Measurements from ENCODE around the gene PRKG1. TPM values are rescaled to one million over a fixed set of nuclear protein-coding genes. Genes with fewer than 3 reads are reported as not detected.

PRKG1 gene
- total and polyA plus RNA-seq, 2 experiments from 2014 or later: 18.2 to 21.1 TPM

DNA sequence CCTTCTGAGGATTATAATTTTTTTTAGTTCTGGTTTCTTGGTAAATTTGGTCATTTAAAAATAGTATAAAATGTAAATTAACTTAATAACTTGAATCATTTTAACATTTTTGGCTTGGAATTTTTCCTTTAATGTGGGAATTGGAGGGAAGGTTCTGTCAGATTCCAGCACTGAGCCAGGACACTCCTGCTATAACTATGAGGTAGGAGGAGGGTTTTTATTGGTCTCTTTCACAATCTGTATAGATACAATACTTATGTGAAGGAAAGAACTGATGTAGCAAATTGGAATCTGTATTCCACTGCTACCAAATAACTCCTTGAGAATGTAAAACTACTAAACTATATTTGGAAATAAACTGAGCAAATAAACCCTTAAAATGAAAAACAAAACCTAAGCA lies 3.2 kb downstream of the PRKG1 start:
- H3K79me2 ChIP-seq (replicated peaks; ENCODE audit: insufficient read depth): peaks cover 45% of the 10 kb centered on the region
- Mint-ChIP-seq H3K4me3 (peak overlapping the region; percentile 21; the same call in 1 of the 3 replicates), H3K9me3 (no peaks in the 10 kb centered on the region), H3K27me3 (ENCODE audit: insufficient read depth, low read depth, poor library complexity) (peaks cover 15% of the 10 kb centered on the region), H3K4me1 (peaks cover 59% of the 10 kb centered on the region), H3K27ac (no peak overlapping the region), H3K36me3 (ENCODE audit: low read depth) (no peaks in the 10 kb centered on the region)
- H3K9me2 ChIP-seq (ENCODE audit: insufficient read depth): no peaks in the 10 kb centered on the region
- peaks cover 55% of the 10 kb centered on the region for H3K4me1 ChIP-seq (ENCODE audit: insufficient read depth)
- no peak overlapping the region for H3K4me3 ChIP-seq
- H3K4me2 ChIP-seq: peak overlapping the region; percentile 79; the same call in 1 of the 2 replicates
- no peak for DNase-seq (ENCODE audit: low spot score)
- TF ChIP-seq, protein P1, sequence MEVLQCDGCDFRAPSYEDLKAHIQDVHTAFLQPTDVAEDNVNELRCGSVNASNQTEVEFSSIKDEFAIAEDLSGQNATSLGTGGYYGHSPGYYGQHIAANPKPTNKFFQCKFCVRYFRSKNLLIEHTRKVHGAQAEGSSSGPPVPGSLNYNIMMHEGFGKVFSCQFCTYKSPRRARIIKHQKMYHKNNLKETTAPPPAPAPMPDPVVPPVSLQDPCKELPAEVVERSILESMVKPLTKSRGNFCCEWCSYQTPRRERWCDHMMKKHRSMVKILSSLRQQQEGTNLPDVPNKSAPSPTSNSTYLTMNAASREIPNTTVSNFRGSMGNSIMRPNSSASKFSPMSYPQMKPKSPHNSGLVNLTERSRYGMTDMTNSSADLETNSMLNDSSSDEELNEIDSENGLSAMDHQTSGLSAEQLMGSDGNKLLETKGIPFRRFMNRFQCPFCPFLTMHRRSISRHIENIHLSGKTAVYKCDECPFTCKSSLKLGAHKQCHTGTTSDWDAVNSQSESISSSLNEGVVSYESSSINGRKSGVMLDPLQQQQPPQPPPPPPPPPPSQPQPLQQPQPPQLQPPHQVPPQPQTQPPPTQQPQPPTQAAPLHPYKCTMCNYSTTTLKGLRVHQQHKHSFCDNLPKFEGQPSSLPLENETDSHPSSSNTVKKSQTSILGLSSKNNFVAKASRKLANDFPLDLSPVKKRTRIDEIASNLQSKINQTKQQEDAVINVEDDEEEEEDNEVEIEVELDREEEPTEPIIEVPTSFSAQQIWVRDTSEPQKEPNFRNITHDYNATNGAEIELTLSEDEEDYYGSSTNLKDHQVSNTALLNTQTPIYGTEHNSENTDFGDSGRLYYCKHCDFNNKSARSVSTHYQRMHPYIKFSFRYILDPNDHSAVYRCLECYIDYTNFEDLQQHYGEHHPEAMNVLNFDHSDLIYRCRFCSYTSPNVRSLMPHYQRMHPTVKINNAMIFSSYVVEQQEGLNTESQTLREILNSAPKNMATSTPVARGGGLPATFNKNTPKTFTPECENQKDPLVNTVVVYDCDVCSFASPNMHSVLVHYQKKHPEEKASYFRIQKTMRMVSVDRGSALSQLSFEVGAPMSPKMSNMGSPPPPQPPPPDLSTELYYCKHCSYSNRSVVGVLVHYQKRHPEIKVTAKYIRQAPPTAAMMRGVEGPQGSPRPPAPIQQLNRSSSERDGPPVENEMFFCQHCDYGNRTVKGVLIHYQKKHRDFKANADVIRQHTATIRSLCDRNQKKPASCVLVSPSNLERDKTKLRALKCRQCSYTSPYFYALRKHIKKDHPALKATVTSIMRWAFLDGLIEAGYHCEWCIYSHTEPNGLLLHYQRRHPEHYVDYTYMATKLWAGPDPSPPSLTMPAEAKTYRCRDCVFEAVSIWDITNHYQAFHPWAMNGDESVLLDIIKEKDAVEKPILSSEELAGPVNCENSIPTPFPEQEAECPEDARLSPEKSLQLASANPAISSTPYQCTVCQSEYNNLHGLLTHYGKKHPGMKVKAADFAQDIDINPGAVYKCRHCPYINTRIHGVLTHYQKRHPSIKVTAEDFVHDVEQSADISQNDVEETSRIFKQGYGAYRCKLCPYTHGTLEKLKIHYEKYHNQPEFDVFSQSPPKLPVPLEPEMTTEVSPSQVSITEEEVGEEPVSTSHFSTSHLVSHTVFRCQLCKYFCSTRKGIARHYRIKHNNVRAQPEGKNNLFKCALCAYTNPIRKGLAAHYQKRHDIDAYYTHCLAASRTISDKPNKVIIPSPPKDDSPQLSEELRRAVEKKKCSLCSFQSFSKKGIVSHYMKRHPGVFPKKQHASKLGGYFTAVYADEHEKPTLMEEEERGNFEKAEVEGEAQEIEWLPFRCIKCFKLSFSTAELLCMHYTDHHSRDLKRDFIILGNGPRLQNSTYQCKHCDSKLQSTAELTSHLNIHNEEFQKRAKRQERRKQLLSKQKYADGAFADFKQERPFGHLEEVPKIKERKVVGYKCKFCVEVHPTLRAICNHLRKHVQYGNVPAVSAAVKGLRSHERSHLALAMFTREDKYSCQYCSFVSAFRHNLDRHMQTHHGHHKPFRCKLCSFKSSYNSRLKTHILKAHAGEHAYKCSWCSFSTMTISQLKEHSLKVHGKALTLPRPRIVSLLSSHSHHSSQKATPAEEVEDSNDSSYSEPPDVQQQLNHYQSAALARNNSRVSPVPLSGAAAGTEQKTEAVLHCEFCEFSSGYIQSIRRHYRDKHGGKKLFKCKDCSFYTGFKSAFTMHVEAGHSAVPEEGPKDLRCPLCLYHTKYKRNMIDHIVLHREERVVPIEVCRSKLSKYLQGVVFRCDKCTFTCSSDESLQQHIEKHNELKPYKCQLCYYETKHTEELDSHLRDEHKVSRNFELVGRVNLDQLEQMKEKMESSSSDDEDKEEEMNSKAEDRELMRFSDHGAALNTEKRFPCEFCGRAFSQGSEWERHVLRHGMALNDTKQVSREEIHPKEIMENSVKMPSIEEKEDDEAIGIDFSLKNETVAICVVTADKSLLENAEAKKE (CRISPR knock-in tag; IDR thresholded peaks at IDR 0.05): no peak
- TF ChIP-seq EZH2phosphoT487 (IDR thresholded peaks at IDR 0.05; ENCODE audit: unreplicated experiment) (no peak), STAT1 (IDR thresholded peaks at IDR 0.05; ENCODE audit: unreplicated experiment) (no peak), ZNF114 (CRISPR knock-in tag; IDR thresholded peaks at IDR 0.05) (no peak), EZH2 (IDR thresholded peaks at IDR 0.05; ENCODE audit: low read depth, unreplicated experiment) (no peak), POLR2AphosphoS5 (IDR thresholded peaks at IDR 0.05; ENCODE audit: low read depth) (no peak), NANOG (IDR thresholded peaks at IDR 0.05; ENCODE audit: borderline replicate concordance) (no peak), CREB1 (CRISPR knock-in tag; IDR thresholded peaks at IDR 0.05; ENCODE audit: low read depth) (no peak), ZNF331 (CRISPR knock-in tag; IDR thresholded peaks at IDR 0.05; ENCODE audit: low read depth) (no peak), CTCF (conservative IDR thresholded peaks at IDR 0.05; ENCODE audit: low read depth in 2 of 2) (no peak), JUNB (IDR thresholded peaks at IDR 0.05; ENCODE audit: unreplicated experiment) (no peak)
- TF ChIP-seq, protein P2, sequence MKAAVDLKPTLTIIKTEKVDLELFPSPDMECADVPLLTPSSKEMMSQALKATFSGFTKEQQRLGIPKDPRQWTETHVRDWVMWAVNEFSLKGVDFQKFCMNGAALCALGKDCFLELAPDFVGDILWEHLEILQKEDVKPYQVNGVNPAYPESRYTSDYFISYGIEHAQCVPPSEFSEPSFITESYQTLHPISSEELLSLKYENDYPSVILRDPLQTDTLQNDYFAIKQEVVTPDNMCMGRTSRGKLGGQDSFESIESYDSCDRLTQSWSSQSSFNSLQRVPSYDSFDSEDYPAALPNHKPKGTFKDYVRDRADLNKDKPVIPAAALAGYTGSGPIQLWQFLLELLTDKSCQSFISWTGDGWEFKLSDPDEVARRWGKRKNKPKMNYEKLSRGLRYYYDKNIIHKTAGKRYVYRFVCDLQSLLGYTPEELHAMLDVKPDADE (IDR thresholded peaks at IDR 0.05): no peak
- TF ChIP-seq, protein P3, sequence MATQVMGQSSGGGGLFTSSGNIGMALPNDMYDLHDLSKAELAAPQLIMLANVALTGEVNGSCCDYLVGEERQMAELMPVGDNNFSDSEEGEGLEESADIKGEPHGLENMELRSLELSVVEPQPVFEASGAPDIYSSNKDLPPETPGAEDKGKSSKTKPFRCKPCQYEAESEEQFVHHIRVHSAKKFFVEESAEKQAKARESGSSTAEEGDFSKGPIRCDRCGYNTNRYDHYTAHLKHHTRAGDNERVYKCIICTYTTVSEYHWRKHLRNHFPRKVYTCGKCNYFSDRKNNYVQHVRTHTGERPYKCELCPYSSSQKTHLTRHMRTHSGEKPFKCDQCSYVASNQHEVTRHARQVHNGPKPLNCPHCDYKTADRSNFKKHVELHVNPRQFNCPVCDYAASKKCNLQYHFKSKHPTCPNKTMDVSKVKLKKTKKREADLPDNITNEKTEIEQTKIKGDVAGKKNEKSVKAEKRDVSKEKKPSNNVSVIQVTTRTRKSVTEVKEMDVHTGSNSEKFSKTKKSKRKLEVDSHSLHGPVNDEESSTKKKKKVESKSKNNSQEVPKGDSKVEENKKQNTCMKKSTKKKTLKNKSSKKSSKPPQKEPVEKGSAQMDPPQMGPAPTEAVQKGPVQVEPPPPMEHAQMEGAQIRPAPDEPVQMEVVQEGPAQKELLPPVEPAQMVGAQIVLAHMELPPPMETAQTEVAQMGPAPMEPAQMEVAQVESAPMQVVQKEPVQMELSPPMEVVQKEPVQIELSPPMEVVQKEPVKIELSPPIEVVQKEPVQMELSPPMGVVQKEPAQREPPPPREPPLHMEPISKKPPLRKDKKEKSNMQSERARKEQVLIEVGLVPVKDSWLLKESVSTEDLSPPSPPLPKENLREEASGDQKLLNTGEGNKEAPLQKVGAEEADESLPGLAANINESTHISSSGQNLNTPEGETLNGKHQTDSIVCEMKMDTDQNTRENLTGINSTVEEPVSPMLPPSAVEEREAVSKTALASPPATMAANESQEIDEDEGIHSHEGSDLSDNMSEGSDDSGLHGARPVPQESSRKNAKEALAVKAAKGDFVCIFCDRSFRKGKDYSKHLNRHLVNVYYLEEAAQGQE (IDR thresholded peaks at IDR 0.05; ENCODE audit: unreplicated experiment): no peak
- no peaks in the 10 kb centered on the region for H4K20me1 ChIP-seq (replicated peaks; ENCODE audit: insufficient read depth)
- ATAC-seq: no peak
- H3K36me3 ChIP-seq (ENCODE audit: insufficient read depth): no peaks in the 10 kb centered on the region
- no peaks in the 10 kb centered on the region for H3F3A ChIP-seq (replicated peaks; ENCODE audit: low read depth)
- H3K27ac ChIP-seq (ENCODE audit: low read depth): no peak overlapping the region; the same call in 1 of the 2 replicates
- H3K27me3 ChIP-seq (ENCODE audit: insufficient read depth): peaks cover 22% of the 10 kb centered on the region
- no peak overlapping the region for H2AFZ ChIP-seq

Data from GM23338 (cell line).